ENCODE data around the gene MYL10.

MYL10 gene

GRCh38 chr7:101578552-101578951 is 50.5 kb downstream of the MYL10 start:
- in situ Hi-C loops (cut with MboI; ENCODE audit: low sequenced_read_pairs) = no loop called here

GRCh38 chr7:101576998-101577397 is 52.1 kb downstream of the MYL10 start:
- in situ Hi-C loops (cut with MboI; ENCODE audit: low sequenced_read_pairs) = no loop called here

GRCh38 chr7:101575721-101576120 is 53.4 kb downstream of the MYL10 start:
- in situ Hi-C loops (cut with MboI; ENCODE audit: low sequenced_read_pairs) = no loop called here

DNA sequence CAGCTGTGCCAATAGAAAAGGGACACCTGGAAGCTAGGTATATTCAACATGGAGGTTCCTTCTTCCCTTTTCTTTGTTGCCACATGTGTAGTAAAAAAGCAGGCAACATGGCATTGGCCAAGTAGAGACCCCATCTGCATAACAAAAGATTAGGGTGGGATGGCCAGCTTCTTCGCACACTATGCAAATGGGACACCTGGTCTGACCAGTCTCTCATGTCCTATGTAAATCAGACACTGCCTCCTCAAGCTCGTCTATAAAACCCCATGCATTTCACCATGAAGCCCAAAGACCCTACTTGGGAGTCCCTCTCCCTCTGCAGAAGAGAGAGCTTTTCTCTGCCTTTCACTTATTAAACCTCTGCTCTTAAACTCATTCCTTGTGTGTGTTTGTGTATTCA is 53.9 kb downstream of the MYL10 start:
- in situ Hi-C loops (cut with MboI; ENCODE audit: low sequenced_read_pairs) = no loop called here

DNA sequence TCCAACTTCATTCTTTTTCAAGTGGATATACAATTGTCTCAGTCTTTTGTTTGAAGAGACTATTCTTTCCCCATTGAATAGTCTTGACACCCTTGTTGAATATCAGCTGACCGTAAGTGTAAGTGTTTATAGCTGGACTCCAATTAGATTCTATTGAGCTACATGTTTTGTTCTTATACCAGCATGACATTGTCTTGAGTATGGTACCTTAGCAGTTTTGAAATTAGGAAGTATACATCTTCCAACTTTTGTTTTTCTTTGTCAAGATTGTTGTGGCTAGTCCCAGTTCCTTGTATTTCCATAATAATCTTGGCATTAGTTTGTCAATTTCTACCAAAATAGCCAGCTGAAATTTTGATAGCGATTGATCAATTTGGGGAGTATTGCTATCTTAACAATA is 56.9 kb downstream of the MYL10 start:
- in situ Hi-C loops (cut with MboI; ENCODE audit: low sequenced_read_pairs) = no loop called here

- in situ Hi-C loops (cut with MboI; ENCODE audit: low sequenced_read_pairs) = no loop called here
These were observed 61.9 kb downstream of the MYL10 start for GRCh38 chr7:101567230-101567629.

DNA sequence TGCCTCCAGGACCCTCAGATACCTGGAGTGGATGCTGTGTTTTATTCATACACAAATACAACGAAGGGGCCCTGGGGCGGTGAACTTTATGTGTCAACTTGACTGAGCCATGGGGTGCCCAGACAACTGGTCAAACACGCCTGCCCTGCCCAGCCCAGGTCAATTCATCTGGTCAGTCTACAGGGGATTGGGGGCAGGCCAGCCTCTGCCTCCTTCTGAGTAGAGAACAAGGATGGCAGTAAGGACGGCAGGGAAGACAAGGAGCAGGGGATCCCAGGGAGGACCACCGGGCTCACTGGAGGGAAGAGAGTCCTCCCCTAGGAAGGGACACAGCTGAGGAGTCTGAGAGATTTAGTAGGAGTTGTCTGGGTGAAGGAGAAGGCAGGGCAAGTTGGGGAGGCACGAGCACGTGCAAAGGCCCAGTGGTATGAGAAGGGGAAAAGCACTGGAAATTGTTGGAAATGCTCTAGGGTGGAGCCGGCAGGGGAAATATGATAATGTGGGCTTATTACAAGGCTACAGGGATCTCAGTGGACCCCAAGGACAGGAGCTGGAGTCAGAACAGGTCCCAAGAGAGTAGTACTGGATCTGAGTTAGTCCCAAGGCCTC is 63.4 kb downstream of the MYL10 start:
- in situ Hi-C loops (cut with MboI; ENCODE audit: low sequenced_read_pairs) = no loop called here

DNA sequence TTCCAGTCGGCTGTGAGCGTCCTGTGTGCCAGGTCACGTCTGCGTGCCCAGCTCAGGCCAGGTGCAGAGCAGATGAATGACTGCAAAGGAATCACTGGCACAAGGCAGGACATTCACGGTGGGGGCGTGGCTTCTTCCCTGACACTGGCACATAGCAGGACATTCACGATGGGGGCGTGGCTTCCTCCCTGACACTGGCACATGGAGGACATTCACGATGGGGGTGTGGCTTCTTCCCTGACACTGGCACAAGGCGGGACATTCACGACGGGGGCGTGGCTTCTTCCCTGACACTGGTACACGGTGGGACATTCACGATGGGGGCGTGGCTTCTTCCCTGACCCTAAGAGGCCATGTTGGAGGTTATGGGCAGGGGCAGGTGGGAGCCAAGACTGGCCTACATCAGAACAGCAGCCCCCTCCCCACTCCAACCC is 64.3 kb downstream of the MYL10 start:
- in situ Hi-C loops (cut with MboI; ENCODE audit: low sequenced_read_pairs) = no loop called here

DNA sequence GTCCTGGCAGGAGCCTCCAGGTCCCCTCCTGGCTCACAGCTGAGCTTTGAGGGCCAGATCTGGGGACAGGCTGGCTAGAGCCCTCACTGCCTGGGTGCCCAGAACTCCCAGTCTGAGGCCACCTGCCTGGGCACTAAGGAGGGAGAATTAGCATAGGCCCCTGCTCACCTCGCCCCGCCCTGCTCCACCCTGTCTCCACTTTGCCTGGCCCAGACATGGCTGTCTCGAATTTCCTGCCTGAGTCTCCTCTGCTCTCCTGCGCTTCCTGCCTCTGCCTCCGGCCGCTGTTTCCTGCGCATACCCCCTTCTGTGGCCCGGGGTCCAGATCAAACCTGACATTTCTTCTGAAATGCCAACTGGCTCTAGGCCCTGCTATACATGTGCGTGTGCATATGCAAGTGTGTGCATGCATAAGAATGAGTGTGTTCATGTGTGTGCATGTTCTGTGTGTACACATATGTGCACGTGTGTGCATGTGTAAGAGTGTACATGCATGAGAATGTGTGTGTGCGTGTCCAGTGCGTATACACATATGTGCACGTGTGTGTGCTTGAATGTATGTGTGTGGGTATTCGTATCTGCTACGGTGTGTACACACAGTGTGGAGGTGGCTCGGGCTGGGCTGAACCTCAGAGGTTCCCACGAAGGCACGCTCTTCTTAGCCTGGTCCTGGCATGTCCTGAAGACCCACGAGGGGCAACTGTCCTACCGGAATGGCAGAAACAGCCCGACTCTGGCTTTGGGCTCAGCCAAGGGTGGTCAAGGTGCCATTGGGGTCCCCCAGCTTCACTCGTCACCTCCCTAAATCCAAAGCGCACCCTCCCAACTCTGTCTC is 64.9 kb downstream of the MYL10 start:
- in situ Hi-C loops (cut with MboI; ENCODE audit: low sequenced_read_pairs) = no loop called here

All from HL-60/S4 treated with retinoic acid at 250 ng/mL for 4 days and 3 days (cell line).